ENCODE results near the gene DNAJC21. TPM values are rescaled to one million over a fixed set of nuclear protein-coding genes. Genes with fewer than 3 reads are reported as not detected.
A peak's percentile ranks its signal among the peaks of the same experiment; 100 is the strongest.

DNAJC21 gene
- total and polyA plus RNA-seq, 10 of the 15 experiments (the other 5 are each of a cell fraction or from before 2014, with no cell fraction given) = 9.2 to 53.5 (median 23.7) TPM

- TF ChIP-seq SRF (IDR thresholded peaks at IDR 0.05; ENCODE audit: low read depth in 2 of 2, low read length in 2 of 2) = 0 out of 4 replicates have a peak, but pooled peaks of 1 of the 2 experiments have one; percentile 7
- TF ChIP-seq NR2C1 (IDR thresholded peaks at IDR 0.05) = no peak
- no peak for TF ChIP-seq MLLT1 (IDR thresholded peaks at IDR 0.05)
- TF ChIP-seq CBX3 (IDR thresholded peaks at IDR 0.05; ENCODE audit: borderline replicate concordance, low read depth) = no peak
- TF ChIP-seq USF1 (IDR thresholded peaks at IDR 0.05; ENCODE audit: borderline replicate concordance, extremely low read length, insufficient read depth, low read depth, low read length) = no peak
- no peak for TF ChIP-seq ZSCAN29 (IDR thresholded peaks at IDR 0.05)
- TF ChIP-seq E4F1 (IDR thresholded peaks at IDR 0.05; ENCODE audit: borderline replicate concordance, partially characterized antibody) = no peak
- TF ChIP-seq ETV6 (conservative IDR thresholded peaks at IDR 0.05 in 1 of 2, IDR thresholded peaks at IDR 0.05 in 1 of 2; ENCODE audit: borderline replicate concordance in 1 of 2, low read depth in 1 of 2) = no peak
- no peak for TF ChIP-seq RELA (IDR thresholded peaks at IDR 0.05; ENCODE audit: borderline replicate concordance, partially characterized antibody)
- no peak for TF ChIP-seq SUZ12 (IDR thresholded peaks at IDR 0.05; ENCODE audit: unreplicated experiment)
- no peak for TF ChIP-seq NR2C2 (IDR thresholded peaks at IDR 0.05; ENCODE audit: borderline replicate concordance, control insufficient read depth, insufficient read length, low read depth)
- TF ChIP-seq IKZF1 (conservative IDR thresholded peaks at IDR 0.05) = peak; percentile 55
- no peak for TF ChIP-seq SREBF1 (IDR thresholded peaks at IDR 0.05; ENCODE audit: low read length)
- no peak for TF ChIP-seq JUNB (IDR thresholded peaks at IDR 0.05)
- no peak for TF ChIP-seq CHD4 (IDR thresholded peaks at IDR 0.05)
- TF ChIP-seq IRF5 (IDR thresholded peaks at IDR 0.05; ENCODE audit: borderline replicate concordance) = no peak
- TF ChIP-seq BCL3 (IDR thresholded peaks at IDR 0.05; ENCODE audit: borderline replicate concordance, insufficient read depth, low read depth, low read length, poor library complexity, severe bottlenecking) = no peak
- TF ChIP-seq GATAD2B (conservative IDR thresholded peaks at IDR 0.05; ENCODE audit: low read depth) = peak; percentile 87
- no peak for TF ChIP-seq SMC3 (IDR thresholded peaks at IDR 0.05; ENCODE audit: borderline replicate concordance, low read length)
- no peak for TF ChIP-seq ASH2L (IDR thresholded peaks at IDR 0.05; ENCODE audit: borderline replicate concordance, low read depth)
- peak; percentile 52 for TF ChIP-seq MYC (IDR thresholded peaks at IDR 0.05; ENCODE audit: insufficient read depth, insufficient read length, insufficient replicate concordance, low read length, severe bottlenecking)
- no peak for TF ChIP-seq CHD2 (IDR thresholded peaks at IDR 0.05; ENCODE audit: borderline replicate concordance, low read depth, low read length)
Observed at GRCh38 chr5:34929720-34930461, 532 bp downstream of the DNAJC21 start (continued).
